ENCODE data around the gene ETS1.

GRCh38 chr11:128598096-128598495, 10.7 kb upstream of the ETS1 start:
- TF ChIP-seq CTCF (IDR thresholded peaks at IDR 0.05; ENCODE audit: insufficient read depth, low read length), result no peak
- no peak for TF ChIP-seq POLR2AphosphoS5 (IDR thresholded peaks at IDR 0.05; ENCODE audit: low read depth)
- no peak for TF ChIP-seq REST (IDR thresholded peaks at IDR 0.05; ENCODE audit: insufficient replicate concordance, low read depth)
- no peak for TF ChIP-seq SPI1 (IDR thresholded peaks at IDR 0.05; ENCODE audit: borderline replicate concordance, low read depth)

Measured in HL-60 (cell line).